Suppressor macrophage (primary cell): ENCODE measurements around the gene PPL.
"Not testable (repeated sequence)": the region's sequence is repeated elsewhere in the genome, so short reads cannot be mapped to it uniquely, and the experiment has no call there.

Source experiments
- DNase-seq, 4 experiments: peaks; one replicate each; pipeline ENCODE4 v3.0.0-alpha.2; 2020 to 2022

The PPL gene

GRCh38 chr16:4957720-4958509 lies 21.0 kb upstream of the PPL start, which contains the start of gene SEC14L5:
TSS of gene SEC14L5 (plus strand) at chr16:4958330. CDS start at chr16:4959324, 994 bp downstream.
- peak; percentile 97 to 99 (median 98) for DNase-seq

GRCh38 chr16:4957420-4957719 lies 20.4 kb upstream of the PPL start:
- DNase-seq: no peak

GRCh38 chr16:4954714-4955113 lies 17.8 kb upstream of the PPL start:
- DNase-seq: no peak

- not testable (repeated sequence) for DNase-seq
These were observed 14.6 kb upstream of the PPL start for GRCh38 chr16:4951583-4951982.

GRCh38 chr16:4949986-4950385 lies 13.0 kb upstream of the PPL start:
- DNase-seq: no peak

- no peak for DNase-seq
These were observed 12.2 kb upstream of the PPL start for GRCh38 chr16:4948903-4949766.

- peak; percentile 50 to 75 (median 64) for DNase-seq
These were observed 11.0 kb upstream of the PPL start for GRCh38 chr16:4947722-4948503.

- DNase-seq: no peak
These were observed 10.0 kb upstream of the PPL start for GRCh38 chr16:4946917-4947316.

GRCh38 chr16:4945560-4946502 lies 8.9 kb upstream of the PPL start:
- DNase-seq: peak in 1 of 4 experiments; percentile 18

GRCh38 chr16:4944333-4945281 lies 7.7 kb upstream of the PPL start:
- DNase-seq: peak; percentile 53 to 75 (median 62)

- no peak for DNase-seq
These were observed 5.5 kb upstream of the PPL start for GRCh38 chr16:4942481-4942880.

GRCh38 chr16:4940719-4941118 lies 3.8 kb upstream of the PPL start:
- no peak for DNase-seq

GRCh38 chr16:4938683-4939030 lies 1.7 kb upstream of the PPL start:
- no peak for DNase-seq

GRCh38 chr16:4937782-4938682 lies 1.1 kb upstream of the PPL start:
- DNase-seq: no peak

GRCh38 chr16:4936181-4936990 lies 562 bp downstream of the PPL start:
- DNase-seq: no peak

GRCh38 chr16:4935241-4935855 lies 1.6 kb downstream of the PPL start:
- no peak for DNase-seq

- DNase-seq: no peak
These were observed 2.4 kb downstream of the PPL start for GRCh38 chr16:4934591-4934990.

- DNase-seq: no peak
These were observed 3.0 kb downstream of the PPL start for GRCh38 chr16:4933871-4934395.
